HG03378 (cell line): ENCODE data around the gene KCNMA1.
"Not testable (repeated sequence)": the region's sequence is repeated elsewhere in the genome, so short reads cannot be mapped to it uniquely, and the experiment has no call there.

Experiments used
- ATAC-seq: cut with Tn5 transposase; IDR thresholded peaks from one replicate; pipeline ENCODE4 v1.9.1; 2021; ENCODE audit warnings: mild to moderate bottlenecking, moderate library complexity; ENCODE audit not compliant: unreplicated experiment

The KCNMA1 gene

GRCh38 chr10:77637532-77638320 is at the start of gene KCNMA1:
KCNMA1 (minus strand) TSS chr10:77637808.
- no peak for ATAC-seq

GRCh38 chr10:77686650-77687417 is 49.2 kb upstream of the KCNMA1 start:
- ATAC-seq = no peak

DNA sequence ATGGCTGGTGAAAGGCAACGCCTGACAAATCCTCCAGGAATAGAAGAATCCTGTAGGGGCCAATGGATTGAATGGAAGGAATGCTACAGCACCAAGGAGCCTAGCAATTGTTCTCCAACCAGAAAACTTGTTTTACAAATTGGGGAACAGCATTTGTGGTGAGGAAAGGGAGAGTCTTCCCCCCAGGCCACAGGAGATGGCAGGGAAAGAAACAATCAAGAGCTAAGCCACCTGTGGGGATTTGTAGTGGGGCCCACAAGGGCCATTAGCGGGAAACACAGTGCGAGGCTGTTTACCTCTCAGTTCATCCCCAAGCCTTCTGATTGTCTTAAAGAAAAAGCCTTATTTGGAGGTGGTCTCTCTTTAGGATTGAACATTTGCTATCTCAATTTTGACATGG is 48.5 kb upstream of the KCNMA1 start:
- ATAC-seq = no peak

GRCh38 chr10:77685432-77685831 is 47.8 kb upstream of the KCNMA1 start:
- ATAC-seq = no peak

- ATAC-seq = not testable (repeated sequence)
Measured at GRCh38 chr10:77683088-77683432, 45.5 kb upstream of the KCNMA1 start.

- no peak for ATAC-seq
Measured at GRCh38 chr10:77682393-77683087, 44.9 kb upstream of the KCNMA1 start.

DNA sequence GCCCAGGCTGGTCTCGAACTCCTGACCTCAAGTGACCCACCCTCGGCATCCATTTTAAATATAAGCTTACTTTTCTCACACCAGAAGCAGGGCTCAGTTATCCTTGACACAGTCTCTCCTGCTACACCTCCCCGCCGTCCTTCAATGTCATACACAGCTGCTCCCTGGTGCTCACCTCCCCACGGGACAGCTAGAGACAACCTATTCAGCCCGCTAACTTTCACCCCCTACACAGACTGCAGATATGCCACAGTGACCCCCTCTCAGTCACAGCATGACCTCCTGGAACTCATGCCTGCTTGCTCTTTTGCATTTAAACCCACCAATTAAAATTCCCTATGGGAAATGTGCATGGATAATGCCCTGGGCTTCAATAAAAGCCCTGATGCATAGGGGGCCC is 44.2 kb upstream of the KCNMA1 start:
- ATAC-seq = no peak

DNA sequence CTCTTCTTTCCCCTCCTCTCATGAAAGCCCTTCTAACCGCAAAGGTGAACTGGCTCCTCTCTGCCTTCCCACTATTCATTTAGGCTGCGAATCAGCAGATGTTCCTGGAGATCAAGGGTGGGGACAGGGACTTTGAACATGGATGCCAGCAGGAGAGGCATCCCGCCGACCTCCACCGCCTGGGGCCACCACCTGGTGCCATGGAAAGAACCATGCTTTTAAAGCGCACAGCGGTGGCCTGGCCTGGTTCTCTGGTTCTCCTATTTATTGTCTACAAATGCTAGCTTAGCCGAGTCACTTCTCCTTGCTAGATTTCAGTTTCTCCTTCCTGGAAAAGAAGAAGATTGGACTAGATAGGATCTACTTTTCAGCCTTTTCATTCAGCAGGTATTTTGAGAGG is 43.2 kb upstream of the KCNMA1 start:
- ATAC-seq = no peak

DNA sequence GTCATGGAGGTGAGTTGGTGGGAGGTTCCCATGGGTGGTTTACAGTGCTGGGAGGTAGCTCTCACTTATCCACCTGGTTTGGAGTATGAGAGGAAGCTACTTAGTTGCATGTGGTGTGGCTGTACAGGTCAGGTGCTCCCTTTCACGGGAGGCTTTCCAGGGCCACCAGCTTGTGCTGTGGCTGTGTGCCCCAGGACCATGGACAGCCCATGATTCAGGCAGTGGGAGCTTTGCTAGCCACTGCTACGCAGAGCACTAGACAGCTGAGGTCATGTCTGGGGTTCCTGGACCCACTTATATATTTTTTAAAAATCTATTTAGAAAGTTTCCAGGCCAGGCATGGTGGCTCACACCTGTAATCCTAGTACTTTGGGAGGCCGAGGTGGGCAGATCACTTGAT is 42.5 kb upstream of the KCNMA1 start:
- no peak for ATAC-seq

GRCh38 chr10:77679217-77679616 is 41.6 kb upstream of the KCNMA1 start:
- no peak for ATAC-seq

DNA sequence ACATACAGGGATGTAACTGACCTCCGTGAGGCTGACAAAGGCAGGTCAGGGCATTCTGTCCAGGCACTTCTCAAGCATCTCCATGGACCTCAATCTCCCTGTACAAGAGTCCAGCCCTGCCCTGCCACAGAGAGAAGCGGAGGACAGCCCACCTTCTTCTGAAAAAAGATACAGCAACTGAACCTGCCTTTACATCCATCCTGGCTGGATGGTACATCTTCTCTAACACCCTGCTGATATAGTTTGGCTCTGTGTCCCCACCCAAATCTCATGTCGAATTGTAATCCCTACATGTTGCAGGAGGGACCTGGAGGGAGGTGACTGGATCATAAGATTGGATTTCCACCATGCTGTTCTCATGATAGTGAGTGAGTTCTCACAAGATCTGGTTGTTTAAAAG is 40.5 kb upstream of the KCNMA1 start:
- no peak for ATAC-seq

DNA sequence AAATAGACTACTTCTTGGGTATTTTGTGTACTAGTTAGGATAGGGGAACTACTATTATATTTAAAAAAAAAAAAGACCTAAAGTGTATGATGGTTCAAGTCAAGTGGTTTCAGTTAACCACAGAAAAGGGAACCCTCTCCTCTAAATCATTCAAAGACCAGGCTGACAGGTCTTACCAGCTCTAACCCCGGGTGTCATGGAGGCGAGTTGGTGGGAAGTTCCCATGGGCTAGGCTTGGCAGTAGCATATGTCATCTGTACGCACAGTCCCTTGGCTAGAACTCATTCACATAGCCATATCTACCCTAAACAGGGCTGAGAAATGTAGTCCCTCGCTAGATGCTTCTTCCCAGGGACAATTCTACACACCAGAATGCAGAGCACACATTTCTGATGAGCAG is 37.7 kb upstream of the KCNMA1 start:
- no peak for ATAC-seq

DNA sequence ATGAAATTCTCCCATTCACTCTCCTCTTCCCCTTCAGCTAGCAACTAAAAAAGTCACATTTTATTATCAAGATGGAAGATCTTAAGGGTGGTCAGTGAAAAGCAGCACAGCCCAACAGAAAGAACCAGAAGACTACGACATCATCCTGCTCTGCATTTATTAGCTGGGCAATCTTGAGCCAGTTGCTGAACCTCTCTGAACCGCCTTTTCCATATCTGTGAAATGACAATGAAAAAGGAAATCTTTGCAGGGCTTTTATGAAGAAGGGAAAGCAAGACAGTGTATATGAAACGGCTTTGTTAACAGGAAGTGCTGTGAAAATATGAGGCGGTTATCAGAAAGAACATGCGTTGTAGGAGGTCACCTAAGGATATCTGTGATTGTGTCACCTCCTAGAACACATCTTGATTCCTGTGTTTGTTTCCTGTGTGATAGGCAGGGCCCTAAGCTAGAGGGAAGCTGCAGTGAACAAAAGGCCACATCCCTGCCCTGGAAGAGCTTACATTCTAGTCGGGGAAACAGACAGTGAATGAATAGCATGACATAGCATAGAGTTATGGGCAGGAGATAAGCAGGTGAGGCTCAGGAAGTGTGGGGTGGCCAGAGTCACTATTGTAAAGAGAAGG is 36.0 kb upstream of the KCNMA1 start:
- ATAC-seq = no peak

DNA sequence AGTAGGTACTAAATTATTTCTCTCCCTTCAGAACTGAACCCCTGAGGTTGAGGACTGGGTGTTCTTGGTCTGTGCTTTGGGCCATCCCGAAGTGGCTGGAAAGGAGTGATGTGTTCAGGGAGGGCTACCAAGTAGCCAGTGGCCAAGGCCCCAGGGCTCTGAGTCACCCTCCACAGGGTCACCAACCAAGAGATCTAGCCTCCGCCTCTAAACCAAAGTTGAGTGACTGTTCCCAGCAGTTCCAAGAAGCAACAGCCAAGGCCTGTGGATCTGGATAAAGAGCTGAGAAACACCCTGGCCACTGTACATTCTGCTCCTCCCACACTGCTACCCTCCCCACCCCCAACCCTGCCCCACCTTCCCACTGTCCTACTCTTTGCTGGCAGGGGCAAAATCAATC is 35.5 kb upstream of the KCNMA1 start:
- ATAC-seq = no peak

DNA sequence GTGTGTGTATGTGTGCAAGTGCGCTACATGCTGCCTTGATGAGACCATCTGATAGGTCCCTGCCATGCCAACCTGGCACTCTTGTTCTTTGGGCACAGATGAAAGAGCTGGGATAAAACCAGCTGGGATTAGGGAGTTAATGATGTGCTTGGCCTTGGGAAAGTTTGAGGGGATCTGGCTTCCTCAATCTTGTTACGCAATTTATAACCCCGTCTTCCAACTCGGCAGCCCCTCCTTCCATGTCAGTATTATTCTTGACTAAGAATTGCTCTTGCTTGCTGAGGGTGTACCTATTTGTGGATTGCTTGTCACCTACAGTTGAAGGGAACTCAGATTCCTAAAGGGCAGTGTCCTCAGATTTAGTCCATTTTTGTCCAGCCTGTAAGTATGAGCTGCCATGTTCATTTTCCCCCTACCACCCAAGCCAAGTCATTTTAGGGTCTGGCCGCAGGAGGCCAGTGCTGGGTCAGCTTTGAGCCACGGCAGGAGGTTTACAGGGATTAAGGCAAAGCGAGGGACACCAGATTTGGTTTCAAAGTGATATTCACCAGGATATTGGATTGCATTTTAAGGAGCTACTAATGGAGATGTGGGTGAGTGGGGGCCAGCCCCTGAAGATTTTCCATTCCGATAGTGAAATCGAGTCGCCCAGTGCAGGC is 34.1 kb upstream of the KCNMA1 start:
- no peak for ATAC-seq

DNA sequence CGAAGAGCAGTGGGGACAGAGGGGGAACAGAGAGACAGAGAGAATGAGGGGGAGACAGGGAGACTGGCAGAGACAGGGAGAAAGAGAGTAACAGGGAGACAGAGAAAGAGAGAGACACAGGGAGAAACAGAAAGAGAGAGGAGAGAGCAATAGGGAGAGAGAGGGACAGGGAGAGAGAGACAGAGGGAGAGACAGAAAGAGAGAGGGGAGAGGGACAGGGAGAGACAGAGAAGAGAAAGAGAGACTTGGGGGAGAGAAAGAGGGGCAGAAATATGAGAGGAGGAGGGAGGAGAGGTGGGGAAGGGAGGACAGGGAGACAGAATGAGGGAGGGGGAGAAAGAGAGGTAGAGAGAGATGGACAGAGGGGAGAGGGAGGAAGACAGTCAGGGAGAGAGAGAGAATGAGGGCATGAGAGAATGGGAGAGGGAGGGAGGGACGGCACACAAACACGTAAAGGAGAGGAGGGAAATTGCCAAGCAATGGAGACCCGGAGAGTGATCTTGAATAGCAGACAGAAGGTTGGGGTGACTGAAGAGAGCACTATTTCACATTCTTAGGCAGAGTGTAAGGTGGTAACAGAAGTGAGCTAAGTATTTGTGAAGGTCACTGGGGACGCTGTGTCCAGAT is 33.3 kb upstream of the KCNMA1 start:
- no peak for ATAC-seq

DNA sequence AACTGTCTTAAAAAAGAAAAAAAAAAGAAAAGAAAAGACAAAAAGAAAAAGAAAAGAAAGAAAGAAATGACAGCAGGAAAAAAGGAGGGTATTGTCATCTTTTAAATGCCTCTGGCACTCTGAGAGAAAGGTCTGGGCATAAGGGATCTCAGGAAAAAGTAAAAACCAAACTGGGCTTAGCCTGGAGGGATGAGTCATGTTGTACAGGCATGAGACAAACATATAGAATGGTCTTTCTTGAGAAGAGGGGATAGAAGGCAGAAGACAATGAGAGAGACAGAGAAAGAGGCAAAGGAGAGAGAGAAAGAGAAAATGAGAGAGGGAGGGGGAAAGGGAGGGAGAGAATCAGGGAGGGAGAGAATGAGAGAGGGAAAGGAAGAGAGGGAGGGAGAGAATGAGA is 32.3 kb upstream of the KCNMA1 start:
- no peak for ATAC-seq

DNA sequence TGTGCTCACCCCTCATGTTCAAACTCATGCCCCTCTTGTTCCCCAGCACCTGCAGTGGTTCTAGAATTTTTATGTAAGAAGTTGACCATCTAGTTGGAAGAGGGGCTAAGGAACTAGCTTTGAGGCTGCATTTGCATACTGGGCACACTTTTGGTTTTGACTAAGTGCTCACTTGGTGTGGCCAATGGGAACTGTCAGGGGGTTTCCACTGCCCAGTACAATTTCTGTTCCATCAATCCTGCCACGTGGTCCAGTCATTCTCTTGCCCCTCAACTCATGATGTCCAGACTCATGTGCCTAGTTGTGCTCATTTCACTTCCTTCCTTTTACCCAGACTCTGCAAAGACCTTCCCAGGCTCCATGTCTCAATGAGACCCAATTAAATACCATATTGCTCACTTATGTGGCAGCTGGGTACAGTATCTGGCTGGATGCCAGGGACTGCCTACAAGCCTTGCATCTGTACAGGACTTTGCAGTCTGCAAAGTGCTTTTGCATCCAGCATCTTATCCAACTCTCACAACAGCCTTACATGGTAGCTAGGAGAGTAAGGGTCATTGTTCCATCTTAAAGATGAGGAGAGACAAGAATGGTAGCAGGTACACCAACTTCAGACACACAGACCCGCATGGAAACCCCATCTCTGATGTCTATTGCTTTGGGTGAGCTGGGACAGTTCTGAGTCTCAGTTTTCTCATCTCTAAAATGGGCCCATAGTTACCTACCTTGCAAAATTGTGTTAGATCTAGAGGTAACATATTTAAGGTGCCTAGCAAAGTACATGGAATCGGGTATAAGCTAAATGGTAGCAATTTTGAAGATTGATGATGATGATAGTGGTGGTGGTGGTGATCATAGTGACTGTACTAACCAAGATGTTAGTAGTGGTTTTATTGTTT is 30.1 kb upstream of the KCNMA1 start:
- peak; percentile 82 for ATAC-seq

DNA sequence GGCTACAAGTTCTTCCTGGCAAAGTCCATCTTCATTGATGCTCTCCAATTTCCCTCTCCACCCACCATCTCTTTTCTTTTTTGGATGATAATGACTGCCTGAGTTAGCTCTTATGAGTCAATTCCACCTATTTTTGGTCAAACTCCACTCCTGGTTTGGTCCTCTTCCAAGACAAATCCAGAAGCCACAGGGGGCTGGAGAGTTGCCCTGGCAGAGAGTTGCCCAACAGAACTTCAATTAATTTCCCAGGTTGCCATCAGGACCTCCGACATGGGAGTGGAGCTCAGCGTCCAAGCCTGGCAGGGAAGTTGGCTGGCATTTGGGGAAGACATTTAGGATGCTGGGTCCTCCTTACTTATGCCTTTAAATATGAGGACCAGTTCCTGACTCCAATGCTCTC is 29.2 kb upstream of the KCNMA1 start:
- no peak for ATAC-seq
